Renal pelvis (tissue), 4 donors: ENCODE data around the gene MRPL9. TPM values are rescaled to one million over a fixed set of nuclear protein-coding genes. Genes with fewer than 3 reads are reported as not detected.

Source experiments
- DNase-seq: peaks from one replicate; pipeline ENCODE4 v3.0.0-alpha.2; 2013
- polyA plus RNA-seq, 3 donors: library from polyadenylated mRNA; unstranded; fragments of 120-200 nt; gene quantifications; one replicate each; pipeline ENCODE4 v1.2.1, GENCODE V29; 2013; ENCODE audit not compliant: insufficient read length in 3 of 3

MRPL9 gene
- polyA plus RNA-seq, 3 donors = 116 to 122 (median 116) TPM

DNA sequence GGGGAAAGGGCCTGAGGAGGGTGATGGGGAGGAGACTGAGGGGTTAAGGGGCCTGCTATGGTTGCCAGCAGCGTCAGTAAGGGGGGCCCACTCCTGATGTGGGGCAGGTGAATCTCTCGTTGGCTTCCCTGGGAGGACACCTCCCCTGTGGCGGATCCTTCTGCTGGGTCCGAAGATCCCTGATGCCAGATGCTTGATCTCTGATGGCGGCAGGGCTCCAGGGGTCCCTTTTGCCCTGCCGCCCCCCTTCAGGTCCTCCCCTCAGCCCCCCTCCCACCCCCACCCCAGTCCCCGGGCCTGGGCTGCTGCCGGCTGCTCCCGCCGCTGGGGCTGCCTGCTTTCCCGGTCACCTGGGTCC is 46.9 kb downstream of the MRPL9 start:
- no peak for DNase-seq

DNA sequence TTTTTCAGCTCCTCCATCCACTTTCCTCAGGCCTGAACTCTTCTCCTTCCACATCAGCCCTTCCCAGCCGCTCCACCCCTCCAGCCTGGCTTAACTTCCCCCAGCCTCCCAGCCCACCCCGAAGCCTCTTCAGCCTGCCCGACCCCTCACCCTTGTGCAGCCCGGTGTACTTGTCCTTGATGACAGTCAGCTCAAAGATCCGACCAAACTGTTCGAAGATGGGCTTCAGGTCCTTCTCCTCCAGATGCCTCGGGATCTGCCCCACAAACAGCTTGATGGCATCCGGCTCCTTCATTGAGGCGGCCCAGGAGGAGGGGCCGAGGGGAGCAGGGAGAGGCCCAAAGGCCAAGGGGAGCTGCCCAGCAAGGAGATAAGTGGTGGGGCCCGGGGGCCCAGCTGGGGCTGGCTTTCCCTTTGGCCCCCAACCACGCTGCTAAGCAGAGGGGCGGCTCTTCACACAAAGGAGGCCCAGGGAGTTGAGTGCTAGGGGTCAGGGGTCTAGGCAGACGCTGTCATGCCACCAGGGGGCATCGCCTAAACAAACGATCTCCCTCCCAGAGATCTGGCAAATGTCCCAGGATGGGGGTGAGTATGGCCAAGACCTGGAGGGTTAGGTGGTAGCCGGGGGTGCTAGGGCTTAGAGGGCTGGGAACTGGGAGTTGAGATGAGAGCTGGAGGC is 47.4 kb downstream of the MRPL9 start:
- DNase-seq = no peak

DNA sequence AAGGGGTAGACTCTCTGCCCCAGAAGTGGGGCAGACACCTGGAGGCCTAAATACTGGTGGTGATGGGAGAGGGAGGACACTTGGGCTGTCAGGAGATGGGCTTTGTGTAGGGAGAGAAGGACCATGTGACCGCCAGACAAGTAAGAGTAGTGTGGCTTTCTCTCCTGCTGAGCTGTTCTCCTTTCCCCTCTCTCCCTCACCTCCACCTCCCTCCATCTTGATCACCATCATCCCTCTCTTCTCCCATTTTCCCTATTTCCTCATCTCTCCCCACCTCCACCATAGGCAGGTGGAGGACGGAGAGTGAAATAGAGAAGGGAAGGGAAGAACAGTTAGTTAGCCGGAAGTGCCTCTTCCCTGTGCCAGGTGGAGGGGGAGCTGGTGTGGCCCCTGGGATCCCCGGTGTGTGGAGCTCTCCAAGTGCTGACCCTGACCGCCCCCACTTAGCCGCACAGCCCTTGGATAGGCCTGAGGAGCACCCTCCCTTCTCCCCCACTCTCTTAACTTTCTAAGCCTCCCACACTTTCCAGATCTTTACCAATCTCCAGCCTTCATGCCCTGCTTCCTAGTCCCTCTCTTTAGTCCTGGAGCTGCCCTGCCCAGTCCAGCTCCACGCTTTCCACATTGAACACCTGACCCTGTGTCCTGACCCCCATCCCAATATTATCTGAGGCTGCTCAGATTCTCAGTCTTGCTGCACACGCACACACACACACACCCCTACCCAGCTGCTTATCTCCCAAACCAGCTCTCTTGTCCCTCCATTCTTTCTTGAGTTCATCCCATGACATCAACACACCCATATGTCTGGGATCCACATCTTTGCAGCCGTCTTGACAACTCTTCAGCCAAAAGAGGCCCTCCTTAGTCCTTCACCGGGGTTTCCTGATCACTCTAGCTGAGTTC is 48.2 kb downstream of the MRPL9 start:
- no peak for DNase-seq

DNA sequence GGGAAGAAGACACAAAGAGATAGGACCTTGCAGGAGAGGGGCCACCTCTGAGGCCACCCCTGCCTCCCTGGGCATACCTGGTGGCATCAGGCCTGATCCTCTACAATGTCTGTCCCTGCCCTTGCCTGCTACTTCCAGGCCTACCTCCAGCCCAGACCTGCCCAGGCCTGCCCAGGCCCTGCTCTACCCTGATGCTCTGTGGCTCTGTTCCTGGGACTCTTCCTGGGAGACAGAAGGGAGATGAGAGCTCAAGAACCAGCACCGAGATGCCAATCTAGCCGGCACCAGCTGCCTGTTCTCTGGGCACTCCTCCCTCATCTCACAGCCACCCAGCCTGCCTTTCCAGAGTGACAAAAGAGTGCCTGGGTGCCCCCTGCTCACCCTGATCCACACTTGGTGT is 49.4 kb downstream of the MRPL9 start:
- DNase-seq = no peak

DNA sequence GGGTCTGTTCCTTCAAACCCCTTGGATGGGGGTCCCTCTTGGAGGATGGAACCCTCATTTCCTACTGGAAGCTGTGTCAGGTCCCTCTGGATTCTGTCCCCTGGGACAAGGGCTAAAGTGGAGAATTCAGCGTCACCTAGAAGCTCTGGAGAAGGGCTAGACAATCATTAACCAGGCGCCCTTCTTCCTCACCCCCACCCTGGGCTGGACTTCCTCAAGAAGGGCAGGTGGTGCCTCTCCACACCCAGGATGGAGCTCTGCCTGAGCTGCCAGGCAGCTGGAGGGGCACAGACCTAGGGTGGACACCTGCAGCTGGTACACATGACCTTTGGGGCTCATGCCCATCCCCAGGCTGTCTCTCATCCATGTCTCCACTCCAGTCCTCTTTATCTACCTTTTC is 50.3 kb downstream of the MRPL9 start:
- DNase-seq = no peak

DNA sequence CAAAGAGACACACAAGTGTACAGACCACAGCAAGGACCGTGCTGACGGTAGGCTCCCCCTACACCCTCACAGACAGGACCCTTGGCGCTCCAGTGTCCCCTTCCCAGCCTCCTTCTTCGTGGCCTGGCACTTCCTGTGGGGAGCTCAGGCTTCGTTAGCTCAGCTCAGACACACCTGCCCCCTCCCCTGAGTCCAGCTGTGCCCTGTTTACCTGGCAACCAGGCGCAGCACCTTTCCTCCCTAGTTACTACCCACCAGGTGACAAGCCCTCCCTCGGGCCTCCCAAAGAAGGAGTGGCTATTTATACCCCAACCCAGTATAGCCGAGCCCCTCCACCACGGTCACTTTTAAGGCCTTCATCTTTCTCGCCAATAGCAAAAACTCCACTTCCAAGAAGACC is 51.3 kb downstream of the MRPL9 start:
- no peak for DNase-seq

DNA sequence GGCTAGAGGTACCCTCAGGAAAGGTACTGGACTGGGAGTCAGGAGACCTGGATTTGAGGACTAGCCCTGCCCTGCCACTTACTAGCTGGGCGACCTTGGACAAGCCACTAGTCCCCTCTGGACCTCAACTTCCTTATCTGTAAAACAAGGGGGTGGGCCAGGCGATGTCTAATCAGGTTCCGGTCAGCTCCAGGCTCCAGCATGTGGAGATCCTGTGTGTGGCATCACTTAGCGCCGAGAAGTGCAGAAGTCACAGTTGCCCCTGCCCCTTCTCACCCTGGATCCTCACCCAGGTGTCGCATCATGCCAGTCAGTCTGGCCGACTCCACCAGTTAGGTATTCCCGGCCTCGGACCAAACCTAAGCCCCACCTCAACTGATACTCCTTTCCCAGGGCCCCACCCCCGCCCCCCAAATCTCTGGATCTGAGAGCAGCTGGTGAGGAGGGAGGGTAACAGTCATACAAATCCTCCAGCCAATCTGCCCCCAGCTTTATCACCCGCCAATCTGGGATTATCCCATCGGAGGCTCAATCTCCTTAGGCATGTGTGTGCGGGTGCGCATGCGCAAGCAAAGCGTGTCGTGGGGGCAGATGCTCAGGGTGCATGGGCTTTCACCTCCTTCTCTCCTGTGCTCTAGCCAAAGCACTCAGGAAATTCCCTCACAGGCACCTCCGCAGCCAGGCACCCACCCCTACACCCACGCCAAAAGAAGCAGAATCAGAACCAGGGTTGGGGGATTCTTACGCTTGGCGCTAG is 52.1 kb downstream of the MRPL9 start:
- no peak for DNase-seq

DNA sequence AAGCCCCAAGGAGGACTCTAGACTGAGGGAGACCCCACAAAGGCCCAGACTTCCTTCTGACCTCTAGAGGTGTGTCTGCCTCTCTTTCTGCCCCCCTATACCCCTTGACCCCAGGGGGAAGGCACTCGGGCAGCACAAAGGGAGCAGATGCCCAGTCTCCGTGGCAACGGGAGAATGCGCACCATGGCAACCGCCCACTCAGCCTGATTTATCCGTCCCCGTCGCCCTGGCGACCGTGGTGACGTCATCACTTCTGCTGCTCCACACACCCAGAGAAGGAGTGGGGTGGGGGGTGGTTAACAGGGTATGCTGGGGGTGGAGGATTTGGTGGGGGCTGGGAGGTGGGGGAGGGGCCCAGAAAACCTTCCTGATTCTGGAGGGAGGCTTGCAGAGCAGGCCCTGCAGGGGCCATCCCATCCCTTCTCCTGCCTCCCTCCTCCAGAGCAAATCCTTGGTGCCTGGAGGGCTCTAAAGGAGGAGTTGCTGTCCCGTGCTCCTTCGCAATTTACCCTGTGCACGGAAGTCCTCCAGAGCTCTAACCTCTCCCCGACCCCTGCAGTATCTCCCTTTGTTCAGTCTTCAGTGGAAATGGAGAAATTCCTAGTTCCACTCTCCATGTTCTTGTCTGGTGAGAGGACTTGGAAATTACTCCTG is 53.0 kb downstream of the MRPL9 start:
- DNase-seq = no peak

Other genes starting within 250 kb of the MRPL9 start
- 10 to 100 TPM in 2 of 3 donors, 1 to 10 TPM in 1; 8.8 to 14.1 (median 11.7) TPM for gene TUFT1, start 223.2 kb downstream of the MRPL9 start, polyA plus RNA-seq
- gene SNX27, start 151.4 kb downstream of the MRPL9 start, polyA plus RNA-seq = 10 to 100 TPM; 18.4 to 28.1 (median 27.0) TPM
- under 1 TPM; 0.53 to 0.61 (median 0.58) TPM for gene CELF3, start 46.7 kb downstream of the MRPL9 start, polyA plus RNA-seq
- gene RIIAD1, start 42.0 kb downstream of the MRPL9 start, polyA plus RNA-seq = under 1 TPM in 1 of 3 donors, not detected in 2; 0.24 TPM
- gene TDRKH, start 27.0 kb upstream of the MRPL9 start, polyA plus RNA-seq = 10 to 100 TPM in 1 of 3 donors, 1 to 10 TPM in 2; 8.1 to 13.2 (median 8.4) TPM
- not detected for gene LINGO4, start 41.9 kb upstream of the MRPL9 start, polyA plus RNA-seq
- gene RORC, start 68.3 kb upstream of the MRPL9 start, polyA plus RNA-seq = 1 to 10 TPM in 1 of 3 donors, under 1 TPM in 2; 0.65 to 1.3 (median 0.94) TPM
- under 1 TPM; 0.16 to 0.35 (median 0.23) TPM for gene C2CD4D, start 76.3 kb upstream of the MRPL9 start, polyA plus RNA-seq
- gene THEM5, start 90.2 kb upstream of the MRPL9 start, polyA plus RNA-seq = 1 to 10 TPM in 1 of 3 donors, under 1 TPM in 2; 0.46 to 1.2 (median 0.92) TPM
- 10 to 100 TPM; 16.0 to 50.2 (median 40.5) TPM for gene THEM4, start 146.0 kb upstream of the MRPL9 start, polyA plus RNA-seq
- 100 to 1,000 TPM; 181 to 241 (median 215) TPM for gene S100A10, start 230.4 kb upstream of the MRPL9 start, polyA plus RNA-seq